Stimulated activated naive B cell treated with anti-CD40 and anti-IgM and Interleukin-4, amounts not matched to agents 10 μg/mL and 1 μg/mL and 100 μg/mL, for 72 hours (primary cell): ENCODE measurements around the gene BBOX1.

Experiments
- ATAC-seq, 2 donors: fragments of 150-1000 bp; cut with Tn5 transposase; replicated peaks; 2 replicates each; pipeline ENCODE4 v1.10.0; 2021; ENCODE audit warnings: moderate library complexity in 1 of 2
- DNase-seq: peaks from one replicate; pipeline ENCODE4 v3.0.0; 2021
- H3K27ac Mint-ChIP-seq: one replicate; pipeline ENCODE4 v1.8.0; 2022; ENCODE audit warnings: mild to moderate bottlenecking, mixed read lengths
- H3K27me3 Mint-ChIP-seq, 2 donors: one replicate each; pipeline ENCODE4 v1.8.0; 2022; ENCODE audit warnings: mixed read lengths in 2 of 2
- H3K36me3 Mint-ChIP-seq, 2 donors: one replicate each; pipeline ENCODE4 v1.8.0; 2022; ENCODE audit warnings: mixed read lengths in 2 of 2, mild to moderate bottlenecking in 1 of 2
- H3K4me1 Mint-ChIP-seq, 2 donors: one replicate each; pipeline ENCODE4 v1.8.0; 2022; ENCODE audit warnings: mixed read lengths in 2 of 2, mild to moderate bottlenecking in 1 of 2
- H3K4me3 Mint-ChIP-seq, 2 donors: one replicate each; pipeline ENCODE4 v1.8.0; 2022; ENCODE audit warnings: mild to moderate bottlenecking in 2 of 2, mixed read lengths in 2 of 2, moderate library complexity in 1 of 2
- H3K9me3 Mint-ChIP-seq, 2 donors: one replicate each; pipeline ENCODE4 v1.8.0; 2022; ENCODE audit warnings: mixed read lengths in 2 of 2, mild to moderate bottlenecking in 1 of 2

BBOX1 gene

GRCh38 chr11:27046956-27047355 lies 6.3 kb downstream of the BBOX1 start:
- Mint-ChIP-seq H3K4me1 (no peaks in the 10 kb centered on the region), H3K36me3 (no peaks in the 10 kb centered on the region), H3K9me3 (peaks cover 10 to 17% of the 10 kb centered on the region in 2 donors), H3K27ac (no peak overlapping the region), H3K27me3 (no peaks in the 10 kb centered on the region), H3K4me3 (no peak overlapping the region)
- DNase-seq (no peak), ATAC-seq (no peak)

- peaks cover 0 to 8% of the 10 kb centered on the region in 2 donors for H3K9me3 Mint-ChIP-seq
- no peak overlapping the region for H3K27ac Mint-ChIP-seq
- no peak overlapping the region for H3K4me3 Mint-ChIP-seq
- ATAC-seq, result no peak
- H3K4me1 Mint-ChIP-seq, result no peaks in the 10 kb centered on the region
- H3K27me3 Mint-ChIP-seq, result no peaks in the 10 kb centered on the region
- no peaks in the 10 kb centered on the region for H3K36me3 Mint-ChIP-seq
- DNase-seq, result no peak
Measured at GRCh38 chr11:27052668-27053067, 12.1 kb downstream of the BBOX1 start.

- no peak overlapping the region for H3K27ac Mint-ChIP-seq
- no peaks in the 10 kb centered on the region for H3K27me3 Mint-ChIP-seq
- DNase-seq, result no peak
Measured at GRCh38 chr11:27055065-27055682, 14.6 kb downstream of the BBOX1 start.

GRCh38 chr11:27057091-27057780 lies 16.6 kb downstream of the BBOX1 start:
- Mint-ChIP-seq H3K4me1 (no peaks in the 10 kb centered on the region), H3K27ac (no peak overlapping the region), H3K4me3 (no peak overlapping the region), H3K36me3 (no peaks in the 10 kb centered on the region), H3K9me3 (peaks cover 0 to 5% of the 10 kb centered on the region in 2 donors), H3K27me3 (no peaks in the 10 kb centered on the region)
- DNase-seq (no peak), ATAC-seq (no peak)

More at GRCh38 chr11:27055065-27055682, 14.6 kb downstream of the BBOX1 start:
- Mint-ChIP-seq H3K4me1 (no peaks in the 10 kb centered on the region), H3K4me3 (no peak overlapping the region), H3K36me3 (no peaks in the 10 kb centered on the region), H3K9me3 (peaks cover 4 to 5% of the 10 kb centered on the region in 2 donors)
- ATAC-seq, result no peak

GRCh38 chr11:27058456-27058855 lies 17.8 kb downstream of the BBOX1 start:
- Mint-ChIP-seq H3K36me3 (no peaks in the 10 kb centered on the region), H3K4me3 (no peak overlapping the region), H3K4me1 (no peaks in the 10 kb centered on the region), H3K27ac (no peak overlapping the region), H3K27me3 (no peaks in the 10 kb centered on the region), H3K9me3 (peaks cover 0 to 5% of the 10 kb centered on the region in 2 donors)
- ATAC-seq, result no peak
- DNase-seq, result no peak

- DNase-seq (no peak), ATAC-seq (no peak)
- no peak overlapping the region for H3K4me3 Mint-ChIP-seq
- H3K27ac Mint-ChIP-seq, result no peak overlapping the region
- no peaks in the 10 kb centered on the region for H3K36me3 Mint-ChIP-seq
- H3K9me3 Mint-ChIP-seq, result peaks cover 0 to 5% of the 10 kb centered on the region in 2 donors
- H3K4me1 Mint-ChIP-seq, result no peaks in the 10 kb centered on the region
- H3K27me3 Mint-ChIP-seq, result no peaks in the 10 kb centered on the region
Measured at GRCh38 chr11:27059431-27059830, 18.8 kb downstream of the BBOX1 start.

GRCh38 chr11:27060816-27061460 lies 20.3 kb downstream of the BBOX1 start:
- Mint-ChIP-seq H3K4me1 (no peaks in the 10 kb centered on the region), H3K4me3 (no peak overlapping the region), H3K9me3 (peaks cover 0 to 5% of the 10 kb centered on the region in 2 donors), H3K27ac (no peak overlapping the region), H3K27me3 (no peaks in the 10 kb centered on the region), H3K36me3 (no peaks in the 10 kb centered on the region)
- no peak for DNase-seq
- no peak for ATAC-seq

- no peaks in the 10 kb centered on the region for H3K4me1 Mint-ChIP-seq
- ATAC-seq, result no peak
- no peaks in the 10 kb centered on the region for H3K36me3 Mint-ChIP-seq
- peaks cover 0 to 5% of the 10 kb centered on the region in 2 donors for H3K9me3 Mint-ChIP-seq
- DNase-seq, result no peak
- no peak overlapping the region for H3K4me3 Mint-ChIP-seq
- no peaks in the 10 kb centered on the region for H3K27me3 Mint-ChIP-seq
- no peak overlapping the region for H3K27ac Mint-ChIP-seq
Measured at GRCh38 chr11:27061461-27061821, 20.8 kb downstream of the BBOX1 start.

- H3K27me3 Mint-ChIP-seq, result no peaks in the 10 kb centered on the region
- no peaks in the 10 kb centered on the region for H3K4me1 Mint-ChIP-seq
- H3K4me3 Mint-ChIP-seq, result no peak overlapping the region
- H3K36me3 Mint-ChIP-seq, result no peaks in the 10 kb centered on the region
- H3K9me3 Mint-ChIP-seq, result peaks cover 0 to 3% of the 10 kb centered on the region in 2 donors
- ATAC-seq (no peak), DNase-seq (no peak)
- H3K27ac Mint-ChIP-seq, result no peak overlapping the region
Measured at GRCh38 chr11:27064086-27064485, 23.5 kb downstream of the BBOX1 start.

- DNase-seq, result no peak
- H3K27ac Mint-ChIP-seq, result no peak overlapping the region
- H3K9me3 Mint-ChIP-seq, result peaks cover 6 to 7% of the 10 kb centered on the region in 2 donors
- no peaks in the 10 kb centered on the region for H3K36me3 Mint-ChIP-seq
- H3K27me3 Mint-ChIP-seq, result no peaks in the 10 kb centered on the region
- H3K4me3 Mint-ChIP-seq, result no peak overlapping the region
- no peak for ATAC-seq
- H3K4me1 Mint-ChIP-seq, result no peaks in the 10 kb centered on the region
Measured at GRCh38 chr11:27075192-27075591, 34.6 kb downstream of the BBOX1 start.

- no peaks in the 10 kb centered on the region for H3K27me3 Mint-ChIP-seq
- no peak for ATAC-seq
- H3K9me3 Mint-ChIP-seq, result peaks cover 6 to 7% of the 10 kb centered on the region in 2 donors
- DNase-seq, result no peak
- H3K4me3 Mint-ChIP-seq, result no peak overlapping the region
- H3K36me3 Mint-ChIP-seq, result no peaks in the 10 kb centered on the region
- H3K27ac Mint-ChIP-seq, result no peak overlapping the region
- H3K4me1 Mint-ChIP-seq, result no peaks in the 10 kb centered on the region
Measured at GRCh38 chr11:27075655-27076054, 35.0 kb downstream of the BBOX1 start.

GRCh38 chr11:27076121-27076589 lies 35.5 kb downstream of the BBOX1 start:
- Mint-ChIP-seq H3K4me1 (no peaks in the 10 kb centered on the region), H3K27me3 (no peaks in the 10 kb centered on the region), H3K4me3 (no peak overlapping the region), H3K27ac (no peak overlapping the region), H3K9me3 (peaks cover 6 to 7% of the 10 kb centered on the region in 2 donors), H3K36me3 (no peaks in the 10 kb centered on the region)
- ATAC-seq (peak in 1 of 2 donors; percentile 25), DNase-seq (no peak)

GRCh38 chr11:27081056-27081455 lies 40.4 kb downstream of the BBOX1 start:
- Mint-ChIP-seq H3K27me3 (no peaks in the 10 kb centered on the region), H3K4me3 (no peak overlapping the region), H3K4me1 (no peaks in the 10 kb centered on the region), H3K9me3 (peaks cover 0 to 6% of the 10 kb centered on the region in 2 donors), H3K27ac (no peak overlapping the region), H3K36me3 (no peaks in the 10 kb centered on the region)
- no peak for DNase-seq
- ATAC-seq, result no peak

GRCh38 chr11:27083241-27083640 lies 42.6 kb downstream of the BBOX1 start:
- peaks cover 0 to 6% of the 10 kb centered on the region in 2 donors for H3K9me3 Mint-ChIP-seq
- no peak for ATAC-seq

GRCh38 chr11:27083782-27084181 lies 43.2 kb downstream of the BBOX1 start:
- no peaks in the 10 kb centered on the region for H3K27me3 Mint-ChIP-seq
- H3K4me1 Mint-ChIP-seq, result no peaks in the 10 kb centered on the region
- no peak overlapping the region for H3K27ac Mint-ChIP-seq
- DNase-seq, result no peak
- ATAC-seq, result no peak
- H3K4me3 Mint-ChIP-seq, result no peak overlapping the region
- no peaks in the 10 kb centered on the region for H3K36me3 Mint-ChIP-seq
- peaks cover 0 to under 1% of the 10 kb centered on the region in 2 donors for H3K9me3 Mint-ChIP-seq

More at GRCh38 chr11:27083241-27083640, 42.6 kb downstream of the BBOX1 start:
- no peak for DNase-seq
- Mint-ChIP-seq H3K4me3 (no peak overlapping the region), H3K27me3 (no peaks in the 10 kb centered on the region), H3K4me1 (no peaks in the 10 kb centered on the region), H3K27ac (no peak overlapping the region), H3K36me3 (no peaks in the 10 kb centered on the region)
